ENCODE measurements around the gene BAHCC1. TPM values are rescaled to one million over a fixed set of nuclear protein-coding genes. Genes with fewer than 3 reads are reported as not detected.
A peak's percentile ranks its signal among the peaks of the same experiment; 100 is the strongest.

Gene BAHCC1
- total RNA-seq, 1 donor from 2014 or later: 22.7 TPM

- no peaks in the 10 kb centered on the region for H3K27me3 Mint-ChIP-seq (ENCODE audit: low read depth)
- peak overlapping the region; percentile 97 for H3K27ac Mint-ChIP-seq (ENCODE audit: unreplicated experiment)
- DNase-seq (ENCODE audit: low spot score): no peak
- no peaks in the 10 kb centered on the region for H3K9me3 Mint-ChIP-seq (ENCODE audit: low read depth)
- H3K4me3 Mint-ChIP-seq (ENCODE audit: unreplicated experiment): peak overlapping the region; percentile 85
- H3K36me3 Mint-ChIP-seq (ENCODE audit: low read depth): no peaks in the 10 kb centered on the region
- TF ChIP-seq CTCF (IDR thresholded peaks at IDR 0.05): no peak
- peaks cover 65% of the 10 kb centered on the region for H3K4me1 Mint-ChIP-seq (ENCODE audit: low read depth)
Observed at GRCh38 chr17:81399481-81400153, 4.4 kb downstream of the BAHCC1 start.

GRCh38 chr17:81400154-81400977 is 5.1 kb downstream of the BAHCC1 start:
- Mint-ChIP-seq H3K9me3 (ENCODE audit: low read depth) (no peaks in the 10 kb centered on the region), H3K27me3 (ENCODE audit: low read depth) (no peaks in the 10 kb centered on the region), H3K4me3 (ENCODE audit: unreplicated experiment) (peak overlapping the region; percentile 85), H3K36me3 (ENCODE audit: low read depth) (no peaks in the 10 kb centered on the region), H3K4me1 (ENCODE audit: low read depth) (peaks cover 65% of the 10 kb centered on the region), H3K27ac (ENCODE audit: unreplicated experiment) (peak overlapping the region; percentile 97)
- no peak for TF ChIP-seq CTCF (IDR thresholded peaks at IDR 0.05)
- DNase-seq (ENCODE audit: low spot score): no peak

GRCh38 chr17:81400996-81401722 is 5.9 kb downstream of the BAHCC1 start:
- no peaks in the 10 kb centered on the region for H3K36me3 Mint-ChIP-seq (ENCODE audit: low read depth)

GRCh38 chr17:81401723-81402529 is 6.7 kb downstream of the BAHCC1 start:
- H3K36me3 Mint-ChIP-seq (ENCODE audit: low read depth): no peaks in the 10 kb centered on the region
- H3K4me1 Mint-ChIP-seq (ENCODE audit: low read depth): peaks cover 78% of the 10 kb centered on the region
- H3K4me3 Mint-ChIP-seq (ENCODE audit: unreplicated experiment): peak overlapping the region; percentile 42
- H3K27me3 Mint-ChIP-seq (ENCODE audit: low read depth): no peaks in the 10 kb centered on the region
- no peaks in the 10 kb centered on the region for H3K9me3 Mint-ChIP-seq (ENCODE audit: low read depth)
- DNase-seq (ENCODE audit: low spot score): no peak
- peak overlapping the region; percentile 97 for H3K27ac Mint-ChIP-seq (ENCODE audit: unreplicated experiment)
- peak; percentile 66 for TF ChIP-seq CTCF (IDR thresholded peaks at IDR 0.05)

More at GRCh38 chr17:81400996-81401722, 5.9 kb downstream of the BAHCC1 start:
- TF ChIP-seq CTCF (IDR thresholded peaks at IDR 0.05): no peak
- peak overlapping the region; percentile 97 for H3K27ac Mint-ChIP-seq (ENCODE audit: unreplicated experiment)
- H3K4me1 Mint-ChIP-seq (ENCODE audit: low read depth): peaks cover 72% of the 10 kb centered on the region
- H3K27me3 Mint-ChIP-seq (ENCODE audit: low read depth): no peaks in the 10 kb centered on the region
- H3K4me3 Mint-ChIP-seq (ENCODE audit: unreplicated experiment): peak overlapping the region; percentile 85
- no peak for DNase-seq (ENCODE audit: low spot score)
- no peaks in the 10 kb centered on the region for H3K9me3 Mint-ChIP-seq (ENCODE audit: low read depth)

Data from chondrocyte (in vitro differentiated cells).